ENCODE data around the gene MAPK8IP3. TPM values are rescaled to one million over a fixed set of nuclear protein-coding genes. Genes with fewer than 3 reads are reported as not detected.

Gene MAPK8IP3, protein sequence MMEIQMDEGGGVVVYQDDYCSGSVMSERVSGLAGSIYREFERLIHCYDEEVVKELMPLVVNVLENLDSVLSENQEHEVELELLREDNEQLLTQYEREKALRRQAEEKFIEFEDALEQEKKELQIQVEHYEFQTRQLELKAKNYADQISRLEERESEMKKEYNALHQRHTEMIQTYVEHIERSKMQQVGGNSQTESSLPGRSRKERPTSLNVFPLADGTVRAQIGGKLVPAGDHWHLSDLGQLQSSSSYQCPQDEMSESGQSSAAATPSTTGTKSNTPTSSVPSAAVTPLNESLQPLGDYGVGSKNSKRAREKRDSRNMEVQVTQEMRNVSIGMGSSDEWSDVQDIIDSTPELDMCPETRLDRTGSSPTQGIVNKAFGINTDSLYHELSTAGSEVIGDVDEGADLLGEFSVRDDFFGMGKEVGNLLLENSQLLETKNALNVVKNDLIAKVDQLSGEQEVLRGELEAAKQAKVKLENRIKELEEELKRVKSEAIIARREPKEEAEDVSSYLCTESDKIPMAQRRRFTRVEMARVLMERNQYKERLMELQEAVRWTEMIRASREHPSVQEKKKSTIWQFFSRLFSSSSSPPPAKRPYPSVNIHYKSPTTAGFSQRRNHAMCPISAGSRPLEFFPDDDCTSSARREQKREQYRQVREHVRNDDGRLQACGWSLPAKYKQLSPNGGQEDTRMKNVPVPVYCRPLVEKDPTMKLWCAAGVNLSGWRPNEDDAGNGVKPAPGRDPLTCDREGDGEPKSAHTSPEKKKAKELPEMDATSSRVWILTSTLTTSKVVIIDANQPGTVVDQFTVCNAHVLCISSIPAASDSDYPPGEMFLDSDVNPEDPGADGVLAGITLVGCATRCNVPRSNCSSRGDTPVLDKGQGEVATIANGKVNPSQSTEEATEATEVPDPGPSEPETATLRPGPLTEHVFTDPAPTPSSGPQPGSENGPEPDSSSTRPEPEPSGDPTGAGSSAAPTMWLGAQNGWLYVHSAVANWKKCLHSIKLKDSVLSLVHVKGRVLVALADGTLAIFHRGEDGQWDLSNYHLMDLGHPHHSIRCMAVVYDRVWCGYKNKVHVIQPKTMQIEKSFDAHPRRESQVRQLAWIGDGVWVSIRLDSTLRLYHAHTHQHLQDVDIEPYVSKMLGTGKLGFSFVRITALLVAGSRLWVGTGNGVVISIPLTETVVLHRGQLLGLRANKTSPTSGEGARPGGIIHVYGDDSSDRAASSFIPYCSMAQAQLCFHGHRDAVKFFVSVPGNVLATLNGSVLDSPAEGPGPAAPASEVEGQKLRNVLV (N-terminal part only)
- 60.2 TPM for total RNA-seq (ENCODE audit: insufficient read depth, low replicate concordance)

DNA sequence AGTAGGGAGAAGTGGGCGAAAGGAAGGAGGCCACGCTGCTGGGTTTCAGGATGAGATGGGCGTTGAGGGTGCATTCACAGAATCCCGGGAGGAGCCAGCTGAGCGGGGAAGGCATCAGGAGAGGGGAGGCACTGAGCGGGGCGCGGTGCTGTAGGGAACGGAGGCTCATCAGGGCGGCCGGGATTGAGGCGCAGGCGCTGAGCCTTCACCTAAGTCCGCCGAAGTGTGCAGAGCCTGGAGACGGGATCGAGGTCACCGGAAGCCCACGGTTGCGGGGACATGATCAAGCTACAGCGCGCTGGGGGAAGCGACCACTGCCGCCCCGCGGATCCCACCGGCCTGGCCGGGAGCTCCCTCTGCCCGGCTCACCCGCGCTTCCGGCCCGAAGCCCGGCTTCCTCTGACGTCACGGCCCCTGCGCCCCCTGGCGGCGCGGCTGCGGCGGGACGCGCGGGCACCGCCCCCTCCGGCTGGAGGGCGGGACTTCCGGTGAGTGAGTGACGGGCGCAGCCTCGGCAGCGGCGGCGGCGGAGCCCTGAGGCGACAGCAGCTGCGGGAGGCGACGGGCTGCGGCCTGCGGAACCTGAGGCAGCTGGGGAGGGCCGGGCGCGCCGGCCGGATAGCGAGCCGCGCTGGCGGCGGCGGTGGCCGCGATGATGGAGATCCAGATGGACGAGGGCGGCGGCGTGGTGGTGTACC is at the start of gene MAPK8IP3:
MAPK8IP3 (plus strand) TSS at position 508 of the 698 bp plus-strand sequence; CDS start at position 653, 145 bp downstream.
- DNase-seq (ENCODE audit: low spot score), result peak; percentile 93

DNA sequence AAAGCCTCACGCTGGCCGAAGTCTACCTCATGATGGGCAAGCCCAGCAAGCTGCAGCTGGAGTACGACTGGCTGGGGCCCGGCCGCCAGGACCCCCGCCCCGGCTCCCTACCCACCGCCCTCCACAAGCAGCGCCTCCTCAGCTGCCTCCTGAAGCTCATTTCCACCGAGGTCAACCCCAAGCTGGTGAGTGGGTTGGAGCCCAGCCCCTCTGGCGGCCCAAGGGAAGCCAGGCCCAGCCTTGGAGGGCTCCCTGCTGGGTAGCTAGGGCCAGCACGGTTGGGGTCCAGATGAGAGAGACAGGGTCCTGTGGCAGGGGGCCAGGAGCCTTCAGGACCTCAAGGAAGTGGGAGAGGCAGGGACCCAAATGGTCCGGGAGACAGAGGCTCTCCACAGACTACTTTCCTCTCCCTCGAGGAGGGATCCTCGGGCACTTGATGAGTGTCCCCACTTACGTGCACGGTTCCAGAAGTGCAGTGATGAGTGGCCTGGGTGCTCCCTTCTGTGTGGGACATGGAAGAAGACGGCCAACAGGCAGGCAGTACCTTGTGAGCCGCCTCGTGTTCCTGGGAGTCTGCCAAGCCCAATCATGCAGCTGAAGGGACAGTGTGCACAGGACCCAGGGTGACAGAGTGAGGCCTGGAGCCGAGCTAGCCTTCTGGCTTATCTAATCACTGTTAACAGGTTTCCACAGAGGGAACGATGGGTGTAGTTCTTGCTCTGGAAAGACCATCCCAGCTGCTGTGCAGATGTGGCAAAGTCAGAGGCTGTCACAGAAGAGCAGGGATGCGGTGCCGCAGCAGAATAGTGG is 49.0 kb upstream of the MAPK8IP3 start:
- DNase-seq (ENCODE audit: low spot score), result no peak

DNA sequence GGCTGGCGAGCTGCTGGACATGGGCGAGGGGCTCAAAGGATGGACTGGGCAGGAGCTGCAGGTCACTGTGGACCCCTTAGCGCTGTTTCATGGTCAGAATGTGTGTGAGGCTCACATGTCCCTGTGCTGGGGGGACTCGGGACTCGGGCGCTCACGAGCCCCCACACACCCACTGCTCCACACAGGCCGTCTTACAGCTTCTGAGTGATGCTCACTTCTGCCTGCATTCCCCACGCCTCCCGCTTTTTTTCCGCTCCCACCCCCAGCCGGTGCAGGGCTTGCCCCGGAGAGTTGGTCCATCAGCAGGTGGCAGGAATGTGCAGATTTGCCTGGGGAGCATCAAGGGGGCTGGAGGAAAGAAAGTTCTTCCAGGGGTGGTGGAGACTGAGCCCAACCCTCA is 48.2 kb upstream of the MAPK8IP3 start:
- no peak for DNase-seq (ENCODE audit: low spot score)

DNA sequence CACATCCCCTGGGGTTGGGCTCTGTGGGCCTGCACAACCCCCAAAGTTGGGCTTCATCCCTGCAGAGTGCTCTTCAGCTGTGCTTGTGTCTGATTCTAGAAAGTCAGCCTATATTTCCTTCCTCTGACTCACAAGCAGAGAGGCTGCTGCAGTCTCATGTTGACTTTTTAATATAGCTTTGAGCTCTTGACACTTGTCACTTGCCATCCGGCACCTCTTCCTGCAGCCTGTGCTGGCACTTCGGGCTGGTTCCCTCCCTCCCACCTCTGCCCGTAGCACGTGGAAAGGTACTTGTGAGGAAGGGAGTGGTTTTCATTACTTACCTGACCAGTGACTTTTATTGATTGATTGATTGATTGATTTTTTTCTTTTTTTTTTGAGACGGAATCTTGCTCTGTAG is 47.0 kb upstream of the MAPK8IP3 start:
- no peak for DNase-seq (ENCODE audit: low spot score)

DNA sequence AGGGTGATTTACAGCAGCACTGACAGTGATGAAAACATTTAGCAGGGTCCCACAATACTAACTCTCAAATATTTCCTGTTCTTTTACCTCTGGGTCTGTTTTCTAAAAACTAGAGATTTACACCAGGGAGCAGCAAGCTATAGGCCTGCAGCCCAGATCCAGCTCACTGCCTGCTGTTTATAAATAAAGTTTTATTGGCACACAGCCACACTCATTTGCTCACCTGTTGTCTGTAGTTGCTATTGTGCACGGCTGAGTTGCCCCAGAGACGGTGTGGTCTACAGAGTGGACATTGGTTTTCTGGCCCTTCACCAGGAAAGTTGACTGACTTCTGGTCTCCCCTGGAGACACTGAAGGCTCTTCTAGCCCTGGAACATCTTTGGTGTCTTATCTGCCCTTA is 44.2 kb upstream of the MAPK8IP3 start:
- DNase-seq (ENCODE audit: low spot score), result no peak

DNA sequence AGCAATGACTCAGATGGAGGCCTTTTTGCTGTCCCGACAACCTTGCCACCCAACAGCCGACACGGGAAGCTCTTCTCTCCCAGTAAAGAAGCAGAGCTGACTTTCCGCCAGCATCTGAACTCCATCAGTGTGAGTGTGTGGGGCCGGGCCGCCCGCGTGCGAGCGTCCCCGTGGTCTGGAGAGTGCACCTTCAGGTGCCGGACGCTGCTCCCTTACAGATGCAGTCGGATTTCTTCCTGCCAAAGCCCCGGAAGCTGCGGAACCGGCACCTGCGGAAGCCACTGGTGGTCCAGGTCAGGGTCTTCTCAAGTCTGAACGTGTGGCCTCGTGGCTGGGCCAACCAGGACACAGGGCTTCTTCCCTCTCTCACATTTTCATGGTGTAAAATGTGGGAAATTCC is 43.5 kb upstream of the MAPK8IP3 start:
- no peak for DNase-seq (ENCODE audit: low spot score)

DNA sequence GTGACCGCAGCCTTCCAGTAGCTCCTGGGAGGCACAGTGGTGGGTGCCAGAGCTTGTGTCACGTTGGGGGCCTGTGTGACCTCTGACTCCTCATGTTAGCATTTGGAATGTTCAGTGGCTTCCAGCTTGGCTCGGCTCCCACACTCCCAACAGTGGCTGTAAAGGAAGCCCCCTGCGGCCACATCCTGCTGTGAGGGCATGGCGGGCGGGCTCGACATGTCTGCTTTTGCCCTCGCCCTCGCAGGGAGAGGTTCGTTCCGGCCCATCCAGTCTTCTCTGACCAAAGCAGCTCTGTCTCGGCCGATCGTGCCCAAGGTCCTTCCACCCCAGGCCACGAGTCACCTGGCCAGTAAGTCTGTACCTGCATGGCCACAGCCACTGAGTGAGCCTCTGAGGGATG is 40.2 kb upstream of the MAPK8IP3 start:
- DNase-seq (ENCODE audit: low spot score), result no peak

DNA sequence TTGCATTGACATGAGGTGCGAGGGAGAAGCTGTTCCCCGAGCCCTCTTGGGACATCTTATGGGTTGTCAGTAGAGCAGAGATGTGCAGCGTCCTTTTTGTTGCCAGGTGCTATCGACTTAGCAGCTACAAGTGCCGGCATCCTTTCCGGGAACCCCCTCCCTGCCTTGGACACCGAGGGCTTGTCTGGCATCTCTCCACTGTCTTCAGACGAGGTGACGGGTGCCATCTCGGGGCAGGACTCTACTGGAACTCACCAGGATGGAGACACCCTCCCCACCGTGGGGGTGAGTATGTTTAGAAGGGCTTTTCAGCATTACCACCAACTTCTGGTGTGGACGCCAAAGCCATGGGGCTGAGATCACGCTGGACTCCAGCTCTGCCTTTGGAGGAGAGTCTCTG is 39.7 kb upstream of the MAPK8IP3 start:
- DNase-seq (ENCODE audit: low spot score), result no peak

DNA sequence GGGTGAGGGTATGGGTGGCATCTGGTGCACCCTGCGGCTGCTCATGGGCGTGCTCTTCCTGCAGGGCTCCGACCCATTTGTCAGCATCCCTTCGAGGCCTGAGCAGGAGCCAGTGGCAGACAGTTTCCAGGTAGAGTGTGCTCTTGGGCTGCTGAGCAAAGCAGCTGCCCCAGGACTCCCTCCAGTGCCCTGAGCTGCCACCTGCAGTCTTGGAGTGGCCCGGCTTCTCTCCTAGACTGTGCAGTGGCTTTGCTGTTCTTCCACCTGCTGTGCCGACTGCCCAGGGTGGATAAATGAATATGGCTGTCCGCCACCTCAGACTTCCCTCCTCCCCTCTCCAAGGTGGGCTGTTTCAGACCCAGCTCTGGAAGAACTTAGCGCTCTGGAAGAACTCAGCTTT is 38.7 kb upstream of the MAPK8IP3 start:
- DNase-seq (ENCODE audit: low spot score), result no peak

DNA sequence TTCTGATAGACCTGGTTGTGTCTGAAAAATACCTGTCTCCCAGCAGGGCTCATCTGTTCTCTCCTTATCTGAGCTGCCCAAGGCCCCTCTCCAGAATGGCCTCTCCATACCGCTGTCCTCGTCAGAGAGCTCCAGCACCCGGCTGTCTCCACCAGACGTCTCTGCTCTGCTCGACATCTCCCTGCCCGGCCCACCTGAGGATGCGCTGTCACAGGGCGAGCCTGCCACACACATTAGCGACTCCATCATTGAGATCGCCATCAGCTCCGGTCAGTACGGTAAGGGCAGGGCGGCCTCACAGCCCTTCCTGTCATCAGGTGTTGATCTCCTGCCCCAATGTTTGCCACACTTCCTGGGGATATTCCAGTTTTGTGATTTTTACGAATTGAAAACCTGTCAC is 38.1 kb upstream of the MAPK8IP3 start:
- no peak for DNase-seq (ENCODE audit: low spot score)

DNA sequence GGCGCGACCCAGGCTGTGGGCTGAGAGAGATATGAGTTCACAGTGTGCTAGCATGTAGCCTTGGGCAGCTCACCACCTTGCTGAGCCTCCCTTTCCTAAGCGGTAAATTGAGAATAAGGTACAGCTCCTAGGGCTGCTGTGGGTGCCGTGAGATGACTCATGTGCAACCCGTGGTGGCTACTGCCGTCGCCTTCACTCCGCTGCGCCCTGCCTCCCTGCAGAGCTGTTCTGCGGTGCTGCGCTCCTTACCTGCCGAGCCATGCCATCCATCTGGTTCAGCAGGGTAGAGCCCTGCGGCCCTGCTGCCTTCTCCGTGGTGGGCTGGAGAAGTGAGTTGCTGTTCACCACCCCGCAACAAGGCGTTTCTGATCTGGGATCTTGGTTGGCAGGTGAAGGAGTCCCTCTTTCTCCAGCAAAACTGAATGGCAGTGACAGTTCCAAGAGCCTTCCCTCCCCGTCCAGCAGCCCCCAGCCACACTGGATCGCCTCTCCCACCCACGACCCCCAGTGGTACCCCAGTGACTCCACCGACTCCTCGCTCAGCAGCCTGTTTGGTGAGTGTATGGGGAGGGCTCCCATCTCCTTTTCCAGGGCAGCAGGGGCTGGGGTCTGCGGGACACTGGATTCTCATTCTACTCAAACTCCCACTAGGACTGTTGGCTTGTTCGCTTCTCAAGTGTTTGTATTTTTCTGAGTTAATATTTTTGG is 37.2 kb upstream of the MAPK8IP3 start:
- DNase-seq (ENCODE audit: low spot score), result no peak

DNA sequence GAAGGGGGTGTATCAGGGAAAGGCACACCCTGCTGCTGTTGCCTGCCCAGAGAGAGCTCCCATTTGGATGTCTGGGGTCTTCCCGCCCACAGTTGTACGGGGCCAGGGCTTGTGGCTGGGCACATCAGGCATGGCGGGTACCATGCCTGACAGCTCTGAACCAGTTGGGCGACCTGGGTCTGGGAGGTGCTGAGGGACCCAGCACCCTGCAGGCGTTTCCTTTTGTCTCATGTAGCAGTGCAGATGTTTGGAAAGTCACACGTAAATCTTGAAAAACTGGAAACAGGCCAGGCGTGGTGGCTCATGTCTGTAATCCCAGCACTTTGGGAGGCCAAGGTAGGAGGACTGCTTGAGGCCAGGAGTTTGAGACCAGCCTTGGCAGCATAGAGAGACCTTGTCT is 36.3 kb upstream of the MAPK8IP3 start:
- no peak for DNase-seq (ENCODE audit: low spot score)

DNA sequence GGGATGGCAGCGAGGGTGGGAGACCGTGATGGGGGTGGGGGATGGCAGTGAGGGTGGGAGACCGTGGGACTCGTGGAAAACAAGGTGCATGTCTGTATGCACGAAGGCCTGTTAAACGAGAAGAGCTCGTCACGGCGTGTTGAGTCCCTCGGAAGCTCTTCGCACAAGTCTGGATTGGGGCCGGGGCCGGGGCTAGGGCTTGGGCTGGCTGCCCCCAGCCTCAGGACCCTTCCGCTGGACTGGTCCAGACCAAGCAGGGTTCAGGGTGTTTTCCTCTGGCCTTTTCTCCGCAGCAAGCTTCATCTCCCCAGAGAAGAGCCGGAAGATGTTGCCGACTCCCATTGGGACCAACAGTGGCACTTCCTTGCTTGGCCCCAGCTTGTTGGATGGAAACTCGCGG is 35.6 kb upstream of the MAPK8IP3 start:
- no peak for DNase-seq (ENCODE audit: low spot score)

DNA sequence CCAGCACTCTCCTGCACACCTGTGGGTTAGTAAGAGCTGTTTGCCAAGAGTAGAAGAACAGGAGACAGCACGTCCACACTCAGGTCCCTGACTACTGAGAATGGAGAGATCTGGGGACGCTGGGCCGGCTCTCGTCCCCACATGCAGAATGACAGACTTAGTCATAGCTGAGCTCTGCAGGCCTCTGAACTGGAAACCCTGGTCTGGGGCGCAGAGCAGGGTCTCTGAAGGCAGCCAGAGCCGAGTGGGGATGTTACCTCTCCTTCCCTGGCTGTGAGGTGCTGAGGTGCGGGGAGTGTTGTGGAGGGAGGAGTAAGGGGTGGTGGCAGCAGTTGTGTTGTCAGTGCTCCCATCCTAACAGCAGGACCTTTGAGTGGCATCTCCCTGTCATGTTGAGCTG is 35.1 kb upstream of the MAPK8IP3 start:
- DNase-seq (ENCODE audit: low spot score), result no peak

DNA sequence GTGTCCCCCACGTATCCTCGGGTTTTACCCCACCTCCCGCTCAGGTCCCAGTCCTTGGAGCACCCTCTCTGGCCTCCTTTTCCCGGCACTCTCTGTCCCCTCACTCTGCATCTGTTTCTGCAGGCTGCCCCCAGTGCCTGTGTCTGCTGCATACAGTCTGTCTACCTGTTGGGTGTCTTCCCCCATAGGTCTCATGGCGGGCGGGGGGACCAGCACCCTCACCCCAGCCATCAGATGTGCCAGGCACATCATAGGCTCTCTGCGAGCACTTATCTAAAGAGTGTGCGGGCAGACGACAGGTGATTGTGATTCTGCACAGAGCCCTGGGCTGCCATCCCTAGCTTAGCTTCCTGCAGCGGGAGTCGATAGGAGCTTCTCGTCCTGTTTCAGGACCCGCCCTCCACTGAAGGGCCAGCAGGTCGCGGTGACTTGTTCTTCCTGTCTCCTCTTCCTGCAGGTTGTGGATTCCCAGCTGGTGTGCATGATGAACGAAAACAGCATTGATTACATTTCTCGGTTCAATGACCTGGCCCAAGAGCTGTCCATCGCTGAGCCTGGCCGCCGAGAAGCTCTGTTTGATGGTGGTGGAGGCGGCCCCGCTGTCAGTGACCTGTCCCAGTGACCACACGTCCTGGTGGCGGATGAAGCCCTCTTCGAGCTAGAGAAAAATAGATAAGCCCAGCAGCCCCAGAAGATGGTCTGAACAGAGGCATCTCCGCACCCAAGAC is 32.4 kb upstream of the MAPK8IP3 start:
- no peak for DNase-seq (ENCODE audit: low spot score)

DNA sequence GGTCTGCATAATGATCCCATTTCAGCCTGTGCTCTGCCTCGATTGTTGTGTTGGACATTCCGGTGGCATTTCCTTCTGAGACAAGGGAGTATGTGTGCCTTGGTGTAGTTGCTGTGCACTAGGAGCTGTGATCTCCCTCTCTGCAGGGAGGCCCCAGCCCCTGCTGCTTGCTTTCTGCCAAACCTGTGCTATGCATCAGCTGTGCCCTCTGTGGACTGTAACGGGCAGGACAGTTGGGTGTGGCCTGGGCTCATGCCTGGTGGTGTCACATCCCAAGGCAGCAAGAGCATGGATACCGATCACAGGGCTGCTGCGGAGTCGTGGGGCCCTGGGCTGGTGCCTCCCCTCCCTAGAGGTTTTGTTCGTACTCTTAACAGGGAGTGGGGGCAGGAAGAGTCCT is 31.7 kb upstream of the MAPK8IP3 start:
- DNase-seq (ENCODE audit: low spot score), result no peak

DNA sequence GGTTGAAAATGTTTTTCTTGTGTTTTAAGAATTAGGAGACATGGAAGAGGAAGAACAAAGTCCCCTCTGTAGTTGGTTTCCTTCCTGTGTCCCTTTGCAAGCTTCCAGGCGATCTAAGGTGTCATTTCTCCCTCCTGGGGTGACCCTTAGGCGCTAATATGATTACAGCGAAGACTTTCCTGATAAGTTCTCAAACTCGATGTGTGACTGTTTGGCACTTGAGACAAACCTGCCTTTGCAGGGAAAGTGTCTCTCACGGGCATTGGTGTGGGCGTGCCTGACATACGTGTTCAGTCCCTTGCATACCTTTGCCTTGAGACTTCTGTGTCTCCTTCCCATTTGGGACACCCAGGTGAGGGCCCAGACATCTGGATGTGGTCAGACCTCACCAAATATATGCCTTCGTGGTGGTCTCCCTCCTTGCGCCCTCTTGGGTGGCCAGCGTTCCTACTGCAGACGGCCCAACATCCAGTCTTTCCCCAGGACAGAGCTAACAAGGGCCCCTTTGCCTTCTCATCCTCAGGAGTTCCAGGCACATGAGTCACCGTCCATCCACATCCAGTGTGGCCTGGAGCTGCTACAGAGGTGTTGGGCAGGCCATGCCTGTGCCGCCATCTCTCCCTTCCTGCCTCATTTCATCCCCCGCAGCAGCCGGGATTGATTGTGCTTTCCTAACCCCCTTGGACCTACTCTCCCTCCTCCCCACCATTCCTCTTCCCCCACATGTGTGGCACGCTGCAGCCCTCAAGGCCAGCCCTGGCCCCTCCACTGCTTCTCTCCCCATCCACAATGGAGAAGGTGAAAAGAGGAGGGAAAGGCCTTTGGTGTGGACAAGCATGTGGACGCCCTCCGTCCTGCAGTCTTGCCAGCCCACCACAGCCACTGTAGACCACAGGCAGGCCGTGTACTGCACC is 31.0 kb upstream of the MAPK8IP3 start:
- DNase-seq (ENCODE audit: low spot score), result peak; percentile 15

DNA sequence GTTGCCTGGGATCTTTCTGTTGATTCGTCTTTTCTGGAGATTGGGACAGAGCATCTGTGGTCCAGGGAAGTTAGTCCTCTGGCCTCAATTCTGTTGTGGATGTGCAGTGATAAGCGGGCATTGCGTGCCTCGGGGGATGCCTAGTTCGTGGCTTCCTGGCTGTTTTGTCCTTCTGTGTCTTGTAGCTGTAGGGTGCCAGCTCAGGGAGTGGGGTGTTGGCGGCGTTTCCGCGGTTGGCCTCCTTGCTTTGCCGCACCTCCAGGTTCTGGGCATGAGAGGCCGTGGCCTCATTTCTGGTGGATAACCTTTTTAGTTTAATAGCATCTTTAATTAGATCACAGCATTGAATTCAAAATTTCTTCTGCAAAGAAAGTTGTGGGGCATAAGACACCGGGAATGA is 29.3 kb upstream of the MAPK8IP3 start:
- no peak for DNase-seq (ENCODE audit: low spot score)
